AG10803 (cell line): ENCODE data around the gene ADARB1.
A peak's percentile ranks its signal among the peaks of the same experiment; 100 is the strongest.

Source experiments
- DNase-seq: peaks from one replicate; pipeline ENCODE4 v3.0.0; 2010; ENCODE audit warnings: low read depth
- H3K4me3 ChIP-seq: 2 replicates; pipeline ENCODE4 v1.5.1; 2011; ENCODE audit warnings: mild to moderate bottlenecking, low read length, control low read depth
- CTCF ChIP-seq: conservative IDR thresholded peaks from 2 replicates; pipeline ENCODE4 v1.5.1; 2011; ENCODE audit warnings: mild to moderate bottlenecking, low read length, control low read depth, inconsistent platforms

The ADARB1 gene

GRCh38 chr21:45228171-45228641 lies 153.8 kb downstream of the ADARB1 start:
- peak; percentile 98 for DNase-seq
- no peak overlapping the region for H3K4me3 ChIP-seq
- TF ChIP-seq CTCF = no peak

- no peak for TF ChIP-seq CTCF
- no peak overlapping the region for H3K4me3 ChIP-seq
- no peak for DNase-seq
These were observed 154.4 kb downstream of the ADARB1 start for GRCh38 chr21:45228656-45229240.

- no peak for TF ChIP-seq CTCF
- H3K4me3 ChIP-seq = no peak overlapping the region
- DNase-seq = no peak
These were observed 157.3 kb downstream of the ADARB1 start for GRCh38 chr21:45231705-45232104.

- DNase-seq = no peak
- no peak overlapping the region for H3K4me3 ChIP-seq
- TF ChIP-seq CTCF = no peak
These were observed 159.7 kb downstream of the ADARB1 start for GRCh38 chr21:45234127-45234526.

GRCh38 chr21:45234965-45235364 lies 160.6 kb downstream of the ADARB1 start:
- no peak for DNase-seq
- TF ChIP-seq CTCF = no peak
- no peak overlapping the region for H3K4me3 ChIP-seq

- DNase-seq = no peak
- H3K4me3 ChIP-seq = no peak overlapping the region
- no peak for TF ChIP-seq CTCF
These were observed 161.1 kb downstream of the ADARB1 start for GRCh38 chr21:45235488-45235887.

GRCh38 chr21:45236481-45236880 lies 162.1 kb downstream of the ADARB1 start:
- TF ChIP-seq CTCF = no peak
- DNase-seq = no peak
- H3K4me3 ChIP-seq = no peak overlapping the region
